GM10266 (cell line): Measurements from ENCODE around the gene FBXO46.

Experiments
- DNase-seq: peaks from one replicate; pipeline ENCODE4 v3.0.0; 2012; ENCODE audit errors: extremely low spot score
- CTCF ChIP-seq: IDR thresholded peaks from 2 replicates; pipeline ENCODE4 v1.5.1; 2012; ENCODE audit warnings: mild to moderate bottlenecking, low read depth; ENCODE audit not compliant: control insufficient read depth, insufficient read depth; ENCODE audit errors: missing control alignments

Gene FBXO46

GRCh38 chr19:45730368-45731288, at the start of gene FBXO46:
FBXO46 (minus strand) TSS chr19:45730896; CDS start chr19:45713495, 17,401 bp downstream.
- TF ChIP-seq CTCF, result peak; percentile 50
- DNase-seq, result peak; percentile 96

- no peak for TF ChIP-seq CTCF
- no peak for DNase-seq
Measured at GRCh38 chr19:45780146-45780447, 49.4 kb upstream of the FBXO46 start.

- DNase-seq, result peak; percentile 97
- TF ChIP-seq CTCF, result peak; percentile 78
Measured at GRCh38 chr19:45779231-45780145, 48.8 kb upstream of the FBXO46 start.

- no peak for TF ChIP-seq CTCF
- no peak for DNase-seq
Measured at GRCh38 chr19:45778010-45778661, 47.4 kb upstream of the FBXO46 start.

GRCh38 chr19:45777395-45777961, 46.8 kb upstream of the FBXO46 start:
- no peak for TF ChIP-seq CTCF

GRCh38 chr19:45774765-45775164, 44.1 kb upstream of the FBXO46 start:
- DNase-seq, result no peak
- TF ChIP-seq CTCF, result no peak

More at GRCh38 chr19:45777395-45777961, 46.8 kb upstream of the FBXO46 start:
- DNase-seq, result no peak
